ENCODE data around the gene TMEM132E.

Gene TMEM132E

GRCh38 chr17:34637041-34637547, 57.7 kb downstream of the TMEM132E start:
- DNase-seq: no peak

- DNase-seq: no peak
Measured at GRCh38 chr17:34637548-34638525, 58.5 kb downstream of the TMEM132E start.

GRCh38 chr17:34638526-34639260, 59.3 kb downstream of the TMEM132E start:
- DNase-seq: no peak

- DNase-seq: no peak
Measured at GRCh38 chr17:34639706-34640425, 60.5 kb downstream of the TMEM132E start.

GRCh38 chr17:34641368-34641767, 62.0 kb downstream of the TMEM132E start:
- DNase-seq: no peak

- no peak for DNase-seq
Measured at GRCh38 chr17:34644941-34645550, 65.7 kb downstream of the TMEM132E start.

- DNase-seq: no peak
Measured at GRCh38 chr17:34645594-34645993, 66.2 kb downstream of the TMEM132E start.

- no peak for DNase-seq
Measured at GRCh38 chr17:34647511-34647910, 68.1 kb downstream of the TMEM132E start.

- no peak for DNase-seq
Measured at GRCh38 chr17:34650051-34650750, 70.8 kb downstream of the TMEM132E start.

GRCh38 chr17:34651402-34651811, 72.0 kb downstream of the TMEM132E start:
- DNase-seq: no peak

- no peak for DNase-seq
Measured at GRCh38 chr17:34652021-34652555, 72.7 kb downstream of the TMEM132E start.

- no peak for DNase-seq
Measured at GRCh38 chr17:34653511-34653910, 74.1 kb downstream of the TMEM132E start.

GRCh38 chr17:34654276-34654880, 75.0 kb downstream of the TMEM132E start:
- DNase-seq: no peak

GRCh38 chr17:34654881-34655276, 75.5 kb downstream of the TMEM132E start:
- no peak for DNase-seq

- DNase-seq: no peak
Measured at GRCh38 chr17:34656801-34657200, 77.4 kb downstream of the TMEM132E start.

GRCh38 chr17:34658811-34659560, 79.6 kb downstream of the TMEM132E start:
- no peak for DNase-seq

GRCh38 chr17:34663714-34664113, 84.3 kb downstream of the TMEM132E start:
- DNase-seq: no peak

- no peak for DNase-seq
Measured at GRCh38 chr17:34665150-34665806, 85.9 kb downstream of the TMEM132E start.

- no peak for DNase-seq
Measured at GRCh38 chr17:34665819-34666763, 86.7 kb downstream of the TMEM132E start.

Data from SHP77 treated with DMSO at 0.1 percent for 48 hours (cell line).